ENCODE data around the gene SLC27A1.

Gene SLC27A1

DNA sequence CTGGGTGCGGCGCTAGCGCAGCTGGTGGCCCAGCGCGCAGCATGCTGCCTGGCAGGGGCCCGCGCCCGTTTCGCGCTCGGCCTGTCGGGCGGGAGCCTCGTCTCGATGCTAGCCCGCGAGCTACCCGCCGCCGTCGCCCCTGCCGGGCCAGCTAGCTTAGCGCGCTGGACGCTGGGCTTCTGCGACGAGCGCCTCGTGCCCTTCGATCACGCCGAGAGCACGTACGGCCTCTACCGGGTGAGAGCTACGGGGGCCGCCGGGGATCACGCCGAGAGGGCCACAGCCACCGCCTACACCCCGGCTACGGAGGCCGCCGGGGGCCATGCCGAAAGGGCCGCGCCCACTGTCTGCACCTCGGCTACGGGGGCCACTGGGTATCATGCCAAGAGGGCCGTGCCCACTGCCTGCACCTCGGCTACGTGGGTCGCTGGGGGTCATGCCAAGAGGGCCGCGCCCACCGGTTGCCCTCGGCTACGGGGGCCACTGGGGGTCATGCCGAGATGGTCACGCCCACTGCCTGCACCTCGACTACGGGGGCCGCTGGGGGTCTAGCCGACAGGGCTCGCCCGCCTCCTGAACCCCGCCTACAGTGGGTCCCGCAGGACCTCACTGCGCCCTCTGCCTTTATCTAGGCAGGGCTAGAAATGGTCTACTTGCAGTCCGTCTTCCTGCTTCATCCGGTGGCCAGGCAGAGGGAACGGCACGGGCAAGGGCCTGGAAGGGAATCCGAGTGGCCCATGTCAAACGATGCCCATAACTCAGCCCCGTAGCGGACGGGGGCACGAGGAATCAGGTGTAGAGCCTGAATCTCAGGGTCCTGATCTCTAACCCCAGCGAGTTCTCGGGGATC, 41.6 kb downstream of the SLC27A1 start (continued):
- TF ChIP-seq ZNF214 (tag by site-specific recombination; IDR thresholded peaks at IDR 0.05; ENCODE audit: borderline replicate concordance) (no peak), ZFP41 (tag by site-specific recombination; IDR thresholded peaks at IDR 0.05; ENCODE audit: borderline replicate concordance) (no peak), YY2 (tag by site-specific recombination; IDR thresholded peaks at IDR 0.05) (peak; percentile 79; the same call in 1 of the 2 replicates), HOXA7 (CRISPR knock-in tag; IDR thresholded peaks at IDR 0.05; ENCODE audit: borderline replicate concordance) (no peak), PRDM1 (tag by site-specific recombination; IDR thresholded peaks at IDR 0.05) (no peak), ZNF558 (tag by site-specific recombination; IDR thresholded peaks at IDR 0.05) (no peak), GLIS1 (tag by site-specific recombination; IDR thresholded peaks at IDR 0.05) (peak; percentile 84), ZNF843 (tag by site-specific recombination; IDR thresholded peaks at IDR 0.05) (peak; percentile 47; the same call in 1 of the 2 replicates), ZNF660 (tag by site-specific recombination; IDR thresholded peaks at IDR 0.05) (peak; percentile 70; the same call in 1 of the 2 replicates), ZFHX2 (tag by site-specific recombination; conservative IDR thresholded peaks at IDR 0.05) (peak; percentile 99), ZSCAN18 (tag by site-specific recombination; IDR thresholded peaks at IDR 0.05) (no peak; the same call in 1 of the 2 replicates), ZNF37A (tag by site-specific recombination; IDR thresholded peaks at IDR 0.05) (no peak), ZNF16 (tag by site-specific recombination; IDR thresholded peaks at IDR 0.05; ENCODE audit: low read depth) (0 out of 2 replicates have a peak, but pooled peaks have one; percentile 24), ZNF10 (tag by site-specific recombination; IDR thresholded peaks at IDR 0.05) (no peak), ZNF768 (tag by site-specific recombination; IDR thresholded peaks at IDR 0.05) (no peak), KLF8 (tag by site-specific recombination; IDR thresholded peaks at IDR 0.05) (peak; percentile 79), ZNF76 (tag by site-specific recombination; IDR thresholded peaks at IDR 0.05; ENCODE audit: borderline replicate concordance, low read depth) (peak; percentile 82; the same call in 1 of the 2 replicates), ZNF473 (tag by site-specific recombination; IDR thresholded peaks at IDR 0.05) (no peak), ZNF626 (tag by site-specific recombination; IDR thresholded peaks at IDR 0.05) (no peak), ZNF350 (tag by site-specific recombination; IDR thresholded peaks at IDR 0.05) (no peak), ZNF146 (tag by site-specific recombination; IDR thresholded peaks at IDR 0.05) (0 out of 2 replicates have a peak, but pooled peaks have one; percentile 18), HOXC10 (CRISPR knock-in tag; IDR thresholded peaks at IDR 0.05) (peak; percentile 5; the same call in 1 of the 2 replicates), SP7 (tag by site-specific recombination; IDR thresholded peaks at IDR 0.05) (peak; percentile 59)
- TF ChIP-seq, protein P1, sequence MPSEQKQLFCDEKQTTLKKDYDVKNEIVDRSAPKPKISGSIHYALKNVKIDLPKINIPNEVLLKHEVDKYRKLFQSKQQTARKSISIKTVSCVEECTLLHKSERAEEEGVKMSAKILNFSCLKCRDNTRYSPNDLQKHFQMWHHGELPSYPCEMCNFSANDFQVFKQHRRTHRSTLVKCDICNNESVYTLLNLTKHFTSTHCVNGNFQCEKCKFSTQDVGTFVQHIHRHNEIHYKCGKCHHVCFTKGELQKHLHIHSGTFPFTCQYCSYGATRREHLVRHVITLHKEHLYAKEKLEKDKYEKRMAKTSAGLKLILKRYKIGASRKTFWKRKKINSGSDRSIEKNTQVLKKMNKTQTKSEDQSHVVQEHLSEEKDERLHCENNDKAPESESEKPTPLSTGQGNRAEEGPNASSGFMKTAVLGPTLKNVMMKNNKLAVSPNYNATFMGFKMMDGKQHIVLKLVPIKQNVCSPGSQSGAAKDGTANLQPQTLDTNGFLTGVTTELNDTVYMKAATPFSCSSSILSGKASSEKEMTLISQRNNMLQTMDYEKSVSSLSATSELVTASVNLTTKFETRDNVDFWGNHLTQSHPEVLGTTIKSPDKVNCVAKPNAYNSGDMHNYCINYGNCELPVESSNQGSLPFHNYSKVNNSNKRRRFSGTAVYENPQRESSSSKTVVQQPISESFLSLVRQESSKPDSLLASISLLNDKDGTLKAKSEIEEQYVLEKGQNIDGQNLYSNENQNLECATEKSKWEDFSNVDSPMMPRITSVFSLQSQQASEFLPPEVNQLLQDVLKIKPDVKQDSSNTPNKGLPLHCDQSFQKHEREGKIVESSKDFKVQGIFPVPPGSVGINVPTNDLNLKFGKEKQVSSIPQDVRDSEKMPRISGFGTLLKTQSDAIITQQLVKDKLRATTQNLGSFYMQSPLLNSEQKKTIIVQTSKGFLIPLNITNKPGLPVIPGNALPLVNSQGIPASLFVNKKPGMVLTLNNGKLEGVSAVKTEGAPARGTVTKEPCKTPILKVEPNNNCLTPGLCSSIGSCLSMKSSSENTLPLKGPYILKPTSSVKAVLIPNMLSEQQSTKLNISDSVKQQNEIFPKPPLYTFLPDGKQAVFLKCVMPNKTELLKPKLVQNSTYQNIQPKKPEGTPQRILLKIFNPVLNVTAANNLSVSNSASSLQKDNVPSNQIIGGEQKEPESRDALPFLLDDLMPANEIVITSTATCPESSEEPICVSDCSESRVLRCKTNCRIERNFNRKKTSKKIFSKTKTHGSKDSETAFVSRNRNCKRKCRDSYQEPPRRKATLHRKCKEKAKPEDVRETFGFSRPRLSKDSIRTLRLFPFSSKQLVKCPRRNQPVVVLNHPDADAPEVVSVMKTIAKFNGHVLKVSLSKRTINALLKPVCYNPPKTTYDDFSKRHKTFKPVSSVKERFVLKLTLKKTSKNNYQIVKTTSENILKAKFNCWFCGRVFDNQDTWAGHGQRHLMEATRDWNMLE (tag by site-specific recombination; conservative IDR thresholded peaks at IDR 0.05; ENCODE audit: low read depth): no peak
- TF ChIP-seq, protein P2, sequence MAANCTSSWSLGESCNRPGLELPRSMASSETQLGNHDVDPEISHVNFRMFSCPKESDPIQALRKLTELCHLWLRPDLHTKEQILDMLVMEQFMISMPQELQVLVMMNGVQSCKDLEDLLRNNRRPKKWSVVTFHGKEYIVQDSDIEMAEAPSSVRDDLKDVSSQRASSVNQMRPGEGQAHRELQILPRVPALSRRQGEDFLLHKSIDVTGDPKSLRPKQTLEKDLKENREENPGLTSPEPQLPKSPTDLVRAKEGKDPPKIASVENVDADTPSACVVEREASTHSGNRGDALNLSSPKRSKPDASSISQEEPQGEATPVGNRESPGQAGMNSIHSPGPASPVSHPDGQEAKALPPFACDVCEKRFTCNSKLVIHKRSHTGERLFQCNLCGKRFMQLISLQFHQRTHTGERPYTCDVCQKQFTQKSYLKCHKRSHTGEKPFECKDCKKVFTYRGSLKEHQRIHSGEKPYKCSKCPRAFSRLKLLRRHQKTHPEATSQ (tag by site-specific recombination; IDR thresholded peaks at IDR 0.05): peak; percentile 66; the same call in 1 of the 2 replicates
- TF ChIP-seq, protein P3, sequence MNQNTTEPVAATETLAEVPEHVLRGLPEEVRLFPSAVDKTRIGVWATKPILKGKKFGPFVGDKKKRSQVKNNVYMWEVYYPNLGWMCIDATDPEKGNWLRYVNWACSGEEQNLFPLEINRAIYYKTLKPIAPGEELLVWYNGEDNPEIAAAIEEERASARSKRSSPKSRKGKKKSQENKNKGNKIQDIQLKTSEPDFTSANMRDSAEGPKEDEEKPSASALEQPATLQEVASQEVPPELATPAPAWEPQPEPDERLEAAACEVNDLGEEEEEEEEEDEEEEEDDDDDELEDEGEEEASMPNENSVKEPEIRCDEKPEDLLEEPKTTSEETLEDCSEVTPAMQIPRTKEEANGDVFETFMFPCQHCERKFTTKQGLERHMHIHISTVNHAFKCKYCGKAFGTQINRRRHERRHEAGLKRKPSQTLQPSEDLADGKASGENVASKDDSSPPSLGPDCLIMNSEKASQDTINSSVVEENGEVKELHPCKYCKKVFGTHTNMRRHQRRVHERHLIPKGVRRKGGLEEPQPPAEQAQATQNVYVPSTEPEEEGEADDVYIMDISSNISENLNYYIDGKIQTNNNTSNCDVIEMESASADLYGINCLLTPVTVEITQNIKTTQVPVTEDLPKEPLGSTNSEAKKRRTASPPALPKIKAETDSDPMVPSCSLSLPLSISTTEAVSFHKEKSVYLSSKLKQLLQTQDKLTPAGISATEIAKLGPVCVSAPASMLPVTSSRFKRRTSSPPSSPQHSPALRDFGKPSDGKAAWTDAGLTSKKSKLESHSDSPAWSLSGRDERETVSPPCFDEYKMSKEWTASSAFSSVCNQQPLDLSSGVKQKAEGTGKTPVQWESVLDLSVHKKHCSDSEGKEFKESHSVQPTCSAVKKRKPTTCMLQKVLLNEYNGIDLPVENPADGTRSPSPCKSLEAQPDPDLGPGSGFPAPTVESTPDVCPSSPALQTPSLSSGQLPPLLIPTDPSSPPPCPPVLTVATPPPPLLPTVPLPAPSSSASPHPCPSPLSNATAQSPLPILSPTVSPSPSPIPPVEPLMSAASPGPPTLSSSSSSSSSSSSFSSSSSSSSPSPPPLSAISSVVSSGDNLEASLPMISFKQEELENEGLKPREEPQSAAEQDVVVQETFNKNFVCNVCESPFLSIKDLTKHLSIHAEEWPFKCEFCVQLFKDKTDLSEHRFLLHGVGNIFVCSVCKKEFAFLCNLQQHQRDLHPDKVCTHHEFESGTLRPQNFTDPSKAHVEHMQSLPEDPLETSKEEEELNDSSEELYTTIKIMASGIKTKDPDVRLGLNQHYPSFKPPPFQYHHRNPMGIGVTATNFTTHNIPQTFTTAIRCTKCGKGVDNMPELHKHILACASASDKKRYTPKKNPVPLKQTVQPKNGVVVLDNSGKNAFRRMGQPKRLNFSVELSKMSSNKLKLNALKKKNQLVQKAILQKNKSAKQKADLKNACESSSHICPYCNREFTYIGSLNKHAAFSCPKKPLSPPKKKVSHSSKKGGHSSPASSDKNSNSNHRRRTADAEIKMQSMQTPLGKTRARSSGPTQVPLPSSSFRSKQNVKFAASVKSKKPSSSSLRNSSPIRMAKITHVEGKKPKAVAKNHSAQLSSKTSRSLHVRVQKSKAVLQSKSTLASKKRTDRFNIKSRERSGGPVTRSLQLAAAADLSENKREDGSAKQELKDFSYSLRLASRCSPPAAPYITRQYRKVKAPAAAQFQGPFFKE (tag by site-specific recombination; IDR thresholded peaks at IDR 0.05; ENCODE audit: borderline replicate concordance): peak; percentile 77; the same call in 1 of the 2 replicates
